RWPE2 (cell line): ENCODE data around the gene RHBG.

Experiments used
- ATAC-seq: fragments of 200-7000 bp; cut with Tn5 transposase; 3 replicates; pipeline ENCODE4 v1.9.1; 2021; ENCODE audit warnings: low read depth
- DNase-seq: peaks from one replicate; pipeline ENCODE4 v3.0.0-alpha.2; 2020; ENCODE audit warnings: low spot score
- H3K27ac ChIP-seq: fragments of 450-650 bp; 2 replicates; pipeline ENCODE4 v1.5.1; 2017; ENCODE audit warnings: mild to moderate bottlenecking; ENCODE audit not compliant: poor library complexity, severe bottlenecking
- H3K27me3 ChIP-seq: fragments of 250-450 bp; sonication (Bioruptor Pico); 2 replicates; pipeline ENCODE4 v1.5.1; 2021; ENCODE audit warnings: mild to moderate bottlenecking, moderate library complexity; ENCODE audit not compliant: insufficient read depth, poor library complexity, severe bottlenecking
- H3K36me3 ChIP-seq: fragments of 250-450 bp; sonication (Bioruptor Pico); 2 replicates; pipeline ENCODE4 v1.5.1; 2020; ENCODE audit warnings: low read depth, mild to moderate bottlenecking, moderate library complexity
- H3K4me1 ChIP-seq: fragments of 250-450 bp; sonication (Bioruptor Pico); 2 replicates; pipeline ENCODE4 v1.5.1; 2021; ENCODE audit warnings: mild to moderate bottlenecking, moderate library complexity; ENCODE audit not compliant: insufficient read depth, poor library complexity, severe bottlenecking
- H3K4me3 ChIP-seq: fragments of 250-450 bp; sonication (Bioruptor Pico); 2 replicates; pipeline ENCODE4 v1.5.1; 2021; ENCODE audit warnings: mild to moderate bottlenecking, moderate library complexity; ENCODE audit not compliant: severe bottlenecking
- H3K9me3 ChIP-seq: fragments of 250-450 bp; sonication (Bioruptor Pico); 2 replicates; pipeline ENCODE4 v1.5.1; 2021; ENCODE audit warnings: mild to moderate bottlenecking, moderate library complexity; ENCODE audit not compliant: severe bottlenecking
- CTCF ChIP-seq: fragments of 450-650 bp; IDR thresholded peaks from one replicate; pipeline ENCODE4 v1.5.1; 2017; ENCODE audit warnings: mild to moderate bottlenecking, moderate library complexity; ENCODE audit not compliant: poor library complexity, severe bottlenecking

The RHBG gene

GRCh38 chr1:156414461-156415064 lies 45.6 kb downstream of the RHBG start:
- no peak for ATAC-seq
- no peak overlapping the region for H3K27ac ChIP-seq
- TF ChIP-seq CTCF = no peak
- H3K27me3 ChIP-seq = peaks cover 35% of the 10 kb centered on the region
- H3K4me1 ChIP-seq = no peaks in the 10 kb centered on the region
- no peak overlapping the region for H3K4me3 ChIP-seq
- no peaks in the 10 kb centered on the region for H3K9me3 ChIP-seq
- no peaks in the 10 kb centered on the region for H3K36me3 ChIP-seq
- no peak for DNase-seq

GRCh38 chr1:156416993-156417392 lies 48.0 kb downstream of the RHBG start:
- H3K27me3 ChIP-seq = peaks cover 60% of the 10 kb centered on the region
- no peak overlapping the region for H3K27ac ChIP-seq
- no peak for TF ChIP-seq CTCF
- no peak for DNase-seq
- ATAC-seq = no peak
- H3K36me3 ChIP-seq = no peaks in the 10 kb centered on the region
- H3K9me3 ChIP-seq = no peaks in the 10 kb centered on the region
- peaks cover 10% of the 10 kb centered on the region for H3K4me1 ChIP-seq
- no peak overlapping the region for H3K4me3 ChIP-seq

- ATAC-seq = no peak
Measured at GRCh38 chr1:156417401-156418020, 48.5 kb downstream of the RHBG start.

GRCh38 chr1:156418416-156419070 lies 49.5 kb downstream of the RHBG start:
- peaks cover 75% of the 10 kb centered on the region for H3K27me3 ChIP-seq
- ATAC-seq (no peak), DNase-seq (no peak)
- H3K4me1 ChIP-seq = peaks cover 10% of the 10 kb centered on the region
- H3K9me3 ChIP-seq = no peaks in the 10 kb centered on the region
- no peaks in the 10 kb centered on the region for H3K36me3 ChIP-seq
- H3K4me3 ChIP-seq = no peak overlapping the region
- no peak overlapping the region for H3K27ac ChIP-seq
- no peak for TF ChIP-seq CTCF

More at GRCh38 chr1:156417401-156418020, 48.5 kb downstream of the RHBG start:
- peaks cover 65% of the 10 kb centered on the region for H3K27me3 ChIP-seq
- no peak for DNase-seq
- no peaks in the 10 kb centered on the region for H3K36me3 ChIP-seq
- no peak overlapping the region for H3K27ac ChIP-seq
- H3K9me3 ChIP-seq = no peaks in the 10 kb centered on the region
- peaks cover 10% of the 10 kb centered on the region for H3K4me1 ChIP-seq
- no peak for TF ChIP-seq CTCF
- no peak overlapping the region for H3K4me3 ChIP-seq

GRCh38 chr1:156419854-156420204 lies 50.8 kb downstream of the RHBG start:
- Histone ChIP-seq H3K36me3 (no peaks in the 10 kb centered on the region), H3K27me3 (peaks cover 82% of the 10 kb centered on the region), H3K4me1 (peaks cover 10% of the 10 kb centered on the region), H3K27ac (no peak overlapping the region), H3K4me3 (no peak overlapping the region), H3K9me3 (no peaks in the 10 kb centered on the region)
- ATAC-seq (no peak), DNase-seq (peak; percentile 33)
- no peak for TF ChIP-seq CTCF
